Activated naive CD8-positive, alpha-beta T cell treated with anti-CD3 and anti-CD28 coated beads for 36 hours (primary cell): ENCODE measurements around the gene IGSF9. TPM values are rescaled to one million over a fixed set of nuclear protein-coding genes. Genes with fewer than 3 reads are reported as not detected.
A peak's percentile ranks its signal among the peaks of the same experiment; 100 is the strongest.

ENCODE experiments used
- DNase-seq: peaks from one replicate; pipeline ENCODE4 v3.0.0; 2021
- H3K27ac Mint-ChIP-seq: one replicate; pipeline ENCODE4 v1.8.0; 2022; ENCODE audit warnings: mild to moderate bottlenecking, moderate library complexity, mixed read lengths
- H3K27me3 Mint-ChIP-seq: one replicate; pipeline ENCODE4 v1.8.0; 2022; ENCODE audit warnings: mild to moderate bottlenecking, mixed read lengths
- H3K36me3 Mint-ChIP-seq: one replicate; pipeline ENCODE4 v1.8.0; 2021; ENCODE audit warnings: mild to moderate bottlenecking, mixed read lengths
- H3K4me1 Mint-ChIP-seq: one replicate; pipeline ENCODE4 v1.8.0; 2021; ENCODE audit warnings: mixed read lengths
- H3K4me3 Mint-ChIP-seq: one replicate; pipeline ENCODE4 v1.8.0; 2022; ENCODE audit warnings: mild to moderate bottlenecking, moderate library complexity, mixed read lengths
- H3K9me3 Mint-ChIP-seq: one replicate; pipeline ENCODE4 v1.8.0; 2022; ENCODE audit warnings: mixed read lengths
- total RNA-seq, 2 experiments: library from RNA; stranded (reverse); gene quantifications; one replicate each; pipeline ENCODE4 v1.2.3, GENCODE V29; 2021

The IGSF9 gene
- total RNA-seq, 2 experiments from 2014 or later: 0.08 TPM; not detected in 1

DNA sequence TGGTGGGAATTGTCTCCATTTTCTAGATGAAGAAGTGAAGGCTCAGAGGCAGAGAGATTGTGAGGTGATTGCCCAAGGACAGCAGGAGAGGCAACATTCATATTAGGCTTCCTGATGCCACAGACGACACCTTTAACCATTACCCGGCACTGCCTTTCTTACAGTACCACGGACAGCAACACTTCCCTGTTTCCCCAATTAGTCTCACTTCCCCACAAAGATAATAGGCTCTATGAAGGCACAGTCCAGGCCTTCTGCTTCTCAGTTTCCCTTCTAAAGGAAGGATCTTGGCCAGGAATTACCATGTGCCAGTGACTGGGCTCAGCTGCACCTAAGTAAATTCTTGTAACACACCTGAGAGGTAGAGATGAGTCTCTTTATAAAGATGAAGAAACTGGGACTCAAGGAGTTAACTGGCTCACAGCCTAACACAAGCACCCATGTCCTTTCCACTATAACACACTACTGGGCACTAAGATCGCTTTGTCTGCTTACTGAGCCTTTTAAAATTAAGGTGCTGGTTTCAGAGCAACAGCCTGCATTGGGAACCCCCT, 9.6 kb downstream of the IGSF9 start:
- Mint-ChIP-seq H3K4me3 (no peak overlapping the region), H3K36me3 (no peaks in the 10 kb centered on the region), H3K4me1 (no peaks in the 10 kb centered on the region), H3K27ac (no peak overlapping the region), H3K9me3 (no peaks in the 10 kb centered on the region), H3K27me3 (no peaks in the 10 kb centered on the region)
- no peak for DNase-seq

DNA sequence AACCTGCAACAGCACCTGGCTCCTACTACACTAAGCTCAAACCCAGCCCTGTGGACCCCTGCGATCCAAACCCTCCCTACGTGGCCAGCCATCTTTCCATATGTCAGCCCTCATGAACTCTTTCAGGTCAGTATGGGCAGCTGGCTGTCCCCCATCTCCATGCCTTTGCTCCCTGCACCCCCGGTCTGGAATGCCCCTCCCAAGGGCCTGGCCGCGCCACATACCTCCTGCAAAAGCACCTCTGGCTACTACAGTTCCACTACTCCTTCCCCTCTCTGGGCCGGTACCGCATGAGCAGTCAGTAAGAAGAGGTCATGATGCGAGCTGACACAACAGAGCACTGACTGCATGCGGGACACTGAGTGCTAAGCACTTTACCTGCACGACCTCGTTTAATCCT, 10.1 kb downstream of the IGSF9 start:
- no peaks in the 10 kb centered on the region for H3K4me1 Mint-ChIP-seq
- no peak overlapping the region for H3K27ac Mint-ChIP-seq
- no peaks in the 10 kb centered on the region for H3K9me3 Mint-ChIP-seq
- H3K36me3 Mint-ChIP-seq: no peaks in the 10 kb centered on the region
- DNase-seq: no peak
- no peaks in the 10 kb centered on the region for H3K27me3 Mint-ChIP-seq
- no peak overlapping the region for H3K4me3 Mint-ChIP-seq

DNA sequence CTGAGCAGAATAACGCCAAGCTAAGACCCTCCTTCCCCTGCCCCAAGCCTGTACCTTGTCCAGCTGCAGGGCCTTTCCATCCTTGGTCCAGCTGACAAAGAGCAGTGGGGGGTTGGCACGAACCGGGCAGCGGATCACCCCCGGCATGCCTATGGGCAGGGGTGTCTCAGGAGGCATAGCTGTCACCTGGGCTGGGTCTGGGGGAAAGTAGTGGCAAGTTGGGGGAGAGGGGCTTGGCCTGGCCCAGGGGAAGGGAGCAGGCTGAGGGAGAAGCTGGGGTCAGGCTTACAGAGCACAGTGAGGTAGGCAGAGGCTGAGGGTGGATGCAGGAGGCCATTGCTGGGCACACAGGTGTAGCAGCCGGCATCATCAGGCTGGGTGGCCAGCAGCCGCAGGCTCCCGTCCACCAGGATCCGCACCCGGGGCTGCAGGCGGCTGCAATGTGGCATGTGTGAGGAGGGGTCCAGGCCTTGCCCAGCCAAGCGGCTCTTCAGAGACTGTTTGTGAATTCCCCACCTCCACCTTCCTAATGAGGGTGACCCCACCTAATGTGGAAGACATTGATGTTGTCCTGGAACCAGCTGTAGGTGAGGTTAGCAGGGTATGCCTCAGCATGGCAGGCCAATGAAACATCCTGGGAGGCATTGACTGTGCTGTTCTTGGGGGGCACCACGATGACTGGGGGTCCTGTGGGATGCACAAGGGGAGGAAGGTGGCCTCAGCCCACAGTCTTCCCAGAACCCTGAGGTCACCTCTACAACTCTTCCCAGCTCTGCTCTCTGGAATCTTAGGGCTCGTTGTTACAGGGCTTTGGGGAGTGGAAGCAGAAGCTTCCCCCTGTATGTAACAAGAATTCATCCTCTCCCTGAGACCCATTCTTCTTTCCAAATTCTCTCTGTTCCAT, 11.0 kb downstream of the IGSF9 start:
- no peak for DNase-seq
- Mint-ChIP-seq H3K9me3 (no peaks in the 10 kb centered on the region), H3K4me1 (no peaks in the 10 kb centered on the region), H3K36me3 (no peaks in the 10 kb centered on the region), H3K27ac (no peak overlapping the region), H3K4me3 (no peak overlapping the region), H3K27me3 (no peaks in the 10 kb centered on the region)

DNA sequence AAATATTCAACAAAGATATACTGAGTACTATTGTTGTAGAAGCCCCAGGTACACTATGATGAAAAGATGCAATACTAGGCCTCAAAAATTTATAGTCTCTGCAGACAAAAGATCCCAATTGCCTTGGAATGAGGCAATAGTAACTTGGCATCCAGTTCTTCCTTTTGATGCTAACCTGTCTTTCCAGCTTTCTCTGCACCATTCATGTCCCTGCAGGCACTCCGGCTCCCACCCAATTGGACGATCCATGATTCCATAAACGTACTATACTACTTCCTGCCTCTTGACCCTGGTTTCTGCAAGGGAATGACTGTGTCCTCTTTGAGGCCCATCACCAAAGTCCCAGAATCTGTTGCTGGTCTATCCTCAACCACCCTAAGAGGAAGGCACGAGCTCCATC, 12.1 kb downstream of the IGSF9 start:
- Mint-ChIP-seq H3K4me1 (no peaks in the 10 kb centered on the region), H3K36me3 (no peaks in the 10 kb centered on the region), H3K27me3 (no peaks in the 10 kb centered on the region), H3K27ac (no peak overlapping the region), H3K9me3 (no peaks in the 10 kb centered on the region), H3K4me3 (no peak overlapping the region)
- no peak for DNase-seq

- Mint-ChIP-seq H3K27me3 (no peaks in the 10 kb centered on the region), H3K27ac (no peak overlapping the region), H3K4me1 (no peaks in the 10 kb centered on the region), H3K4me3 (no peak overlapping the region), H3K9me3 (no peaks in the 10 kb centered on the region), H3K36me3 (no peaks in the 10 kb centered on the region)
- no peak for DNase-seq
Measured at GRCh38 chr1:159932296-159933285, 12.8 kb downstream of the IGSF9 start.

- H3K36me3 Mint-ChIP-seq: no peaks in the 10 kb centered on the region
- no peaks in the 10 kb centered on the region for H3K27me3 Mint-ChIP-seq
- no peak overlapping the region for H3K27ac Mint-ChIP-seq
- no peak for DNase-seq
- no peaks in the 10 kb centered on the region for H3K4me1 Mint-ChIP-seq
- no peaks in the 10 kb centered on the region for H3K9me3 Mint-ChIP-seq
- H3K4me3 Mint-ChIP-seq: no peak overlapping the region
Measured at GRCh38 chr1:159931795-159932173, 13.6 kb downstream of the IGSF9 start.

- Mint-ChIP-seq H3K9me3 (no peaks in the 10 kb centered on the region), H3K36me3 (no peaks in the 10 kb centered on the region), H3K4me3 (no peak overlapping the region), H3K4me1 (peaks cover 1% of the 10 kb centered on the region), H3K27ac (no peak overlapping the region), H3K27me3 (no peaks in the 10 kb centered on the region)
- no peak for DNase-seq
Measured at GRCh38 chr1:159931101-159931794, 14.2 kb downstream of the IGSF9 start.

GRCh38 chr1:159930634-159931033, 14.8 kb downstream of the IGSF9 start:
- no peak for DNase-seq
- H3K9me3 Mint-ChIP-seq: no peaks in the 10 kb centered on the region
- H3K27ac Mint-ChIP-seq: no peak overlapping the region
- no peaks in the 10 kb centered on the region for H3K36me3 Mint-ChIP-seq
- H3K27me3 Mint-ChIP-seq: no peaks in the 10 kb centered on the region
- no peak overlapping the region for H3K4me3 Mint-ChIP-seq
- H3K4me1 Mint-ChIP-seq: peaks cover 7% of the 10 kb centered on the region

DNA sequence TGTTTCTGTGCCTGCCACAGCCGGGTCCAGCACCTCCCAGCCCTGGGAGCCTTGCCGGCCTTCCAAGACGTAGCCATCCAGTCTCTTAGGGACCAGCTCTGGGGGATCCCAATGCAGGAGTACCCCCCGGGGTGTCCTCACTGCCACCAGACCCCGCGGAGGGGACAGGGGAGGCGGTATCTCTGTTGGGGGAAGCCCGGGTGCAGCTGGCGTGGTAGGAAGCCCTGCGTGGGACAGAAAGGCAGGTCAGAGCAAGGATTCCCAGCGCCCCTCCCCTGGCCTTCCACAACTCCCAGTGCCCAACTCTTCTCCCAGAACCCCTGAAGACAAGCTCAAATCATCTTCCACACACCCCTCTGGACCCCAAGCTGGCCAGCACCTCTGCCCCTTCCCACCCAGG, 15.2 kb downstream of the IGSF9 start:
- Mint-ChIP-seq H3K27me3 (no peaks in the 10 kb centered on the region), H3K27ac (no peak overlapping the region), H3K4me1 (peaks cover 8% of the 10 kb centered on the region), H3K4me3 (no peak overlapping the region), H3K9me3 (no peaks in the 10 kb centered on the region), H3K36me3 (peaks cover 1% of the 10 kb centered on the region)
- DNase-seq: no peak

DNA sequence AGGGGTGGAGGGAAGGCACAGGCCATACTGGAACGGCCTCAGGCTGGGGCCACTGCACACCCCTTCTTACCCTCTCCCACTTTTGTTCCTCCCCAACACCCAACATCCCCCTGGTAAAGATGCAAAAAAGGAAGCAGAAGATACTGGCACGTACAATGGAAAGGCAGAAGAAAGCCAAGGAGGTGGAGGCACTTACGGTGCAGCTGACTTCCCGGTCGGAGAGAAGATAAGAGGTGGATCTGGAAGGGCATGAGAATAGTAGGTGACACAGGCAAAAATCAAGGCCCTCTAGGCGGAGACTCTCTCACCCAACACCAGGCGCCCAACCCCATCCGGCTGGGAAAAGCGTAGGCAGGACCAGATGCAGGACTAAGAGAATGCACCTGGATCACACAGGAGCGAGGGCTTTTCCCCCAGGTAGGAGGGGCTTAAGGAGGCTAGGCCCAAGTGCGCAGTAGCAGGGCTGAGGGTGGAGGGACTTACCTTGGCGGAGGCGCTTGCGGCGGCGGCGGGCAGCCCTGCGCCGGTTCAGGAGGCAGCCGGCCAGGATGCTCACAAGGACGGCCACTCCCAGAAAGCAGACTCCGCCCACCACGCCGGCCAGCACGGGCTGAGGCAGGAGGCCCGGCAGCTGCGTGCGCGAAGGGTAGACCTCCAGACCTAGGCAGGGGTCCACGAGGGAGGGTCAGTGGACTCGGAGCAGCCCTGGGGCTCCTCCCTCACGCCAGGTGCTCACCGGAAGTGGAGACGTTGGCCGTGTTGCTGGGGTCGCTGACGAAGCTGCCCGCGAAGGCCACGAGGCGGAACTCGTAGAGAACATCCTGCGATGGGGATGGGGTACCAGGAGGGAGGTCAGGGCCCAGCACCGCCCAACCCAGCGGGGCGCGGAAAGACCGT, 16.0 kb downstream of the IGSF9 start:
- H3K36me3 Mint-ChIP-seq: peaks cover 2% of the 10 kb centered on the region
- peak overlapping the region; percentile 35 for H3K4me3 Mint-ChIP-seq
- H3K9me3 Mint-ChIP-seq: no peaks in the 10 kb centered on the region
- H3K27ac Mint-ChIP-seq: no peak overlapping the region
- peaks cover 8% of the 10 kb centered on the region for H3K4me1 Mint-ChIP-seq
- no peaks in the 10 kb centered on the region for H3K27me3 Mint-ChIP-seq
- DNase-seq: no peak

GRCh38 chr1:159928491-159929050, 16.8 kb downstream of the IGSF9 start:
- H3K4me1 Mint-ChIP-seq: peaks cover 11% of the 10 kb centered on the region
- H3K4me3 Mint-ChIP-seq: no peak overlapping the region
- no peaks in the 10 kb centered on the region for H3K27me3 Mint-ChIP-seq
- DNase-seq: no peak
- no peaks in the 10 kb centered on the region for H3K9me3 Mint-ChIP-seq
- no peak overlapping the region for H3K27ac Mint-ChIP-seq
- H3K36me3 Mint-ChIP-seq: peaks cover 9% of the 10 kb centered on the region

DNA sequence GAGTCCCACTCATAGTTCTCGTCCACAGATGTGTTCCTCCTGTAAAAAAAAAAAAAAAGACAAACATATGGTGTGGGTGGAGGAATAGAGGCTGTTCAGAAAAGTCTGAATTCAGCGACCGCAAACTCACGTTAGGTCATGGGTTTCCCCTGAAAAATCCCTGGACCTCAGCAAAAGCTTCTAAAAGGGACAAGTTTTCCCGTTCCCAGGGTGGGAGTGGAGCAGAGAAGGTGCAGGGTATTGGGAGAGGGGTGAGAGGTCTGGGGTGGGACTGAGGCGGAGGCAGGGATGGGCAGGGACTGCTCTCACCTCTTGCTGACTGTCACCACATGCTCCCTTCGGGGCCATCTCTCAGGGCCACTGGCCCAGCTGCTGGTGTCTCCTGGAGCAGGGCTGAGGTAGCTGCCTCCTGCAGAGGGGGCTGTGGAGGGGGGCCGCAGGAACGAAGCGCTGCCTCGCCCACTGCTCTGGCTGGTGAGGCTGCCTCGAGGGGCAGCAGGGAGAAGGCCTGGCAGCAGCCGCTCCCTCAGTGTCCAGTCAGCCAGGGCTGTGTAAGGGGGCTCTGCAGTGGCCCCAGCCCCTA, 17.5 kb downstream of the IGSF9 start:
- Mint-ChIP-seq H3K4me1 (peaks cover 12% of the 10 kb centered on the region), H3K36me3 (peaks cover 16% of the 10 kb centered on the region), H3K27me3 (no peaks in the 10 kb centered on the region), H3K4me3 (no peak overlapping the region), H3K27ac (no peak overlapping the region), H3K9me3 (no peaks in the 10 kb centered on the region)
- no peak for DNase-seq

GRCh38 chr1:159927211-159927848, 18.1 kb downstream of the IGSF9 start:
- Mint-ChIP-seq H3K27me3 (no peaks in the 10 kb centered on the region), H3K4me1 (peaks cover 17% of the 10 kb centered on the region), H3K27ac (no peak overlapping the region), H3K36me3 (peaks cover 18% of the 10 kb centered on the region), H3K9me3 (no peaks in the 10 kb centered on the region), H3K4me3 (no peak overlapping the region)
- DNase-seq: no peak
